Measurements from ENCODE around the gene OCA2.
"Not testable (repeated sequence)": the region's sequence is repeated elsewhere in the genome, so short reads cannot be mapped to it uniquely, and the experiment has no call there.

The OCA2 gene

GRCh38 chr15:27770769-27771554 lies 328.2 kb downstream of the OCA2 start:
- no peak overlapping the region for H3K4me3 ChIP-seq (replicated peaks; ENCODE audit: low read depth, low read length)
- no peak for TF ChIP-seq CTCF (IDR thresholded peaks at IDR 0.05; ENCODE audit: low read depth, low read length, missing control alignments)
- no peak for DNase-seq (ENCODE audit: extremely low read depth, low read depth)

- no peak for DNase-seq (ENCODE audit: extremely low read depth, low read depth)
- no peak overlapping the region for H3K4me3 ChIP-seq (replicated peaks; ENCODE audit: low read depth, low read length)
- no peak for TF ChIP-seq CTCF (IDR thresholded peaks at IDR 0.05; ENCODE audit: low read depth, low read length, missing control alignments)
Observed at GRCh38 chr15:27770086-27770607, 329.0 kb downstream of the OCA2 start.

- no peak overlapping the region for H3K4me3 ChIP-seq (replicated peaks; ENCODE audit: low read depth, low read length)
- no peak for DNase-seq (ENCODE audit: extremely low read depth, low read depth)
- TF ChIP-seq CTCF (IDR thresholded peaks at IDR 0.05; ENCODE audit: low read depth, low read length, missing control alignments), result no peak
Observed at GRCh38 chr15:27769652-27770051, 329.5 kb downstream of the OCA2 start.

GRCh38 chr15:27768732-27769475 lies 330.2 kb downstream of the OCA2 start:
- no peak for DNase-seq (ENCODE audit: extremely low read depth, low read depth)
- H3K4me3 ChIP-seq (replicated peaks; ENCODE audit: low read depth, low read length), result no peak overlapping the region
- no peak for TF ChIP-seq CTCF (IDR thresholded peaks at IDR 0.05; ENCODE audit: low read depth, low read length, missing control alignments)

GRCh38 chr15:27767918-27768640 lies 331.0 kb downstream of the OCA2 start:
- no peak for DNase-seq (ENCODE audit: extremely low read depth, low read depth)
- no peak for TF ChIP-seq CTCF (IDR thresholded peaks at IDR 0.05; ENCODE audit: low read depth, low read length, missing control alignments)

GRCh38 chr15:27767430-27767829 lies 331.7 kb downstream of the OCA2 start:
- DNase-seq (ENCODE audit: extremely low read depth, low read depth), result not testable (repeated sequence)

More at GRCh38 chr15:27767918-27768640, 331.0 kb downstream of the OCA2 start:
- H3K4me3 ChIP-seq (replicated peaks; ENCODE audit: low read depth, low read length), result no peak overlapping the region

GRCh38 chr15:27764339-27764738 lies 334.8 kb downstream of the OCA2 start:
- no peak for DNase-seq (ENCODE audit: extremely low read depth, low read depth)
- H3K4me3 ChIP-seq (replicated peaks; ENCODE audit: low read depth, low read length), result no peak overlapping the region
- no peak for TF ChIP-seq CTCF (IDR thresholded peaks at IDR 0.05; ENCODE audit: low read depth, low read length, missing control alignments)

More at GRCh38 chr15:27767430-27767829, 331.7 kb downstream of the OCA2 start:
- not testable (repeated sequence) for H3K4me3 ChIP-seq (replicated peaks; ENCODE audit: low read depth, low read length)

Measured in HFF-Myc (cell line).